MM.1S (cell line): ENCODE measurements around the gene PTGR3.

Experiments used
- DNase-seq: peaks from one replicate; pipeline ENCODE4 v3.0.0-alpha.2; 2015
- H2AFZ ChIP-seq: fragments of 300-600 bp; sonication (generic); 2 replicates; pipeline ENCODE4 v1.6.0; 2016; ENCODE audit warnings: antibody characterized with exemption, low read length
- H3F3A ChIP-seq: fragments of 300-600 bp; sonication (generic); 2 replicates; pipeline ENCODE4 v1.6.1; 2016; ENCODE audit warnings: mild to moderate bottlenecking, antibody characterized with exemption, low read length, moderate library complexity, mixed read lengths; ENCODE audit not compliant: insufficient read depth
- H3K27ac ChIP-seq: fragments of 300-600 bp; sonication (generic); 2 replicates; pipeline ENCODE4 v1.5.1; 2016; ENCODE audit warnings: mild to moderate bottlenecking, low read length
- H3K27me3 ChIP-seq: fragments of 300-600 bp; sonication (generic); replicated peaks from 2 replicates; pipeline ENCODE4 v1.6.0; 2016; ENCODE audit warnings: low read length; ENCODE audit not compliant: insufficient read depth
- H3K36me3 ChIP-seq: fragments of 300-600 bp; sonication (generic); replicated peaks from 2 replicates; pipeline ENCODE4 v1.6.1; 2016; ENCODE audit warnings: mild to moderate bottlenecking, low read length, mixed read lengths; ENCODE audit not compliant: insufficient read depth
- H3K4me1 ChIP-seq: fragments of 300-600 bp; sonication (generic); 2 replicates; pipeline ENCODE4 v1.6.1; 2016; ENCODE audit warnings: low read length, mixed read lengths
- H3K4me2 ChIP-seq: fragments of 300-600 bp; sonication (generic); 2 replicates; pipeline ENCODE4 v1.6.0; 2016; ENCODE audit warnings: low read depth, low read length
- H3K4me3 ChIP-seq: fragments of 300-600 bp; sonication (generic); 2 replicates; pipeline ENCODE4 v1.5.1; 2016; ENCODE audit warnings: low read length, mixed read lengths
- H3K79me2 ChIP-seq: fragments of 300-600 bp; sonication (generic); 2 replicates; pipeline ENCODE4 v1.6.1; 2016; ENCODE audit warnings: mixed run types, low read length, mixed read lengths
- H3K9ac ChIP-seq: fragments of 300-600 bp; sonication (generic); 2 replicates; pipeline ENCODE4 v1.6.1; 2016; ENCODE audit warnings: low read length, mixed read lengths
- H3K9me2 ChIP-seq: fragments of 300-600 bp; sonication (generic); replicated peaks from 2 replicates; pipeline ENCODE4 v1.6.1; 2016; ENCODE audit warnings: mild to moderate bottlenecking, low read length, mixed read lengths; ENCODE audit not compliant: insufficient read depth
- H3K9me3 ChIP-seq: fragments of 300-600 bp; sonication (generic); replicated peaks from 2 replicates; pipeline ENCODE4 v1.6.1; 2016; ENCODE audit warnings: mild to moderate bottlenecking, low read length, mixed read lengths; ENCODE audit not compliant: insufficient read depth
- H4K20me1 ChIP-seq: fragments of 300-600 bp; sonication (generic); 2 replicates; pipeline ENCODE4 v1.6.1; 2016; ENCODE audit warnings: mild to moderate bottlenecking, low read length, moderate library complexity, mixed read lengths; ENCODE audit not compliant: insufficient read depth
- CTCF ChIP-seq: fragments of 300-600 bp; sonication (generic); IDR thresholded peaks from 2 replicates; pipeline ENCODE4 v1.5.1; 2016; ENCODE audit warnings: antibody characterized with exemption, low read length, mixed read lengths
- EZH2 ChIP-seq: fragments of 300-600 bp; sonication (generic); optimal IDR thresholded peaks from 2 replicates; pipeline ENCODE3; 2017; ENCODE audit warnings: low read depth, mild to moderate bottlenecking, antibody characterized with exemption, low read length, mixed read lengths
- EZH2phosphoT487 ChIP-seq: fragments of 300-600 bp; sonication (generic); IDR thresholded peaks from 2 replicates; pipeline ENCODE4 v1.6.1; 2018; ENCODE audit warnings: antibody characterized with exemption, low read length

Gene PTGR3

GRCh38 chr18:75176849-75177248 is 32.1 kb downstream of the PTGR3 start:
- no peaks in the 10 kb centered on the region for H3K79me2 ChIP-seq
- H3K9me2 ChIP-seq, result no peaks in the 10 kb centered on the region
- H3K4me2 ChIP-seq, result no peak overlapping the region
- TF ChIP-seq EZH2, result no peak
- TF ChIP-seq CTCF, result no peak
- no peak for TF ChIP-seq EZH2phosphoT487
- no peak overlapping the region for H3K9ac ChIP-seq
- no peaks in the 10 kb centered on the region for H4K20me1 ChIP-seq
- DNase-seq, result no peak
- no peak overlapping the region for H3K27ac ChIP-seq
- no peaks in the 10 kb centered on the region for H3K27me3 ChIP-seq
- 0 out of 2 replicates have a peak, but pooled peaks cover 4% of the 10 kb centered on the region for H3K4me1 ChIP-seq
- H3K36me3 ChIP-seq, result no peaks in the 10 kb centered on the region
- H3K9me3 ChIP-seq, result no peaks in the 10 kb centered on the region
- no peaks in the 10 kb centered on the region for H3F3A ChIP-seq
- H3K4me3 ChIP-seq, result no peak overlapping the region
- no peak overlapping the region for H2AFZ ChIP-seq

- Histone ChIP-seq H2AFZ (no peak overlapping the region), H3K9me3 (no peaks in the 10 kb centered on the region), H3K4me3 (no peak overlapping the region), H3K4me1 (0 out of 2 replicates have a peak, but pooled peaks cover 4% of the 10 kb centered on the region), H4K20me1 (no peaks in the 10 kb centered on the region), H3K27ac (no peak overlapping the region), H3K79me2 (no peaks in the 10 kb centered on the region), H3F3A (no peaks in the 10 kb centered on the region), H3K27me3 (no peaks in the 10 kb centered on the region), H3K4me2 (no peak overlapping the region), H3K36me3 (no peaks in the 10 kb centered on the region), H3K9me2 (no peaks in the 10 kb centered on the region), H3K9ac (no peak overlapping the region)
- no peak for TF ChIP-seq EZH2
- no peak for TF ChIP-seq CTCF
- no peak for TF ChIP-seq EZH2phosphoT487
- DNase-seq, result no peak
Measured at GRCh38 chr18:75173738-75174137, 35.2 kb downstream of the PTGR3 start.

- Histone ChIP-seq H3K9me2 (no peaks in the 10 kb centered on the region), H3F3A (no peaks in the 10 kb centered on the region), H3K27me3 (no peaks in the 10 kb centered on the region), H3K4me2 (no peak overlapping the region), H3K9ac (no peak overlapping the region), H3K9me3 (no peaks in the 10 kb centered on the region), H3K4me3 (no peak overlapping the region), H3K36me3 (no peaks in the 10 kb centered on the region), H3K4me1 (0 out of 2 replicates have a peak, but pooled peaks cover 4% of the 10 kb centered on the region), H3K27ac (no peak overlapping the region), H3K79me2 (no peaks in the 10 kb centered on the region), H2AFZ (no peak overlapping the region), H4K20me1 (no peaks in the 10 kb centered on the region)
- TF ChIP-seq EZH2phosphoT487 (no peak), CTCF (0 out of 2 replicates have a peak, but pooled peaks have one; percentile 13)
- DNase-seq, result peak; percentile 35
Measured at GRCh38 chr18:75173125-75173432, 35.9 kb downstream of the PTGR3 start.
